Right lobe of liver (tissue), 4 donors: ENCODE results near the gene CLINT1.

Experiments
- POLR2A ChIP-seq: fragments of 450-650 bp; IDR thresholded peaks from one replicate; pipeline ENCODE4 v1.6.1; 2017; ENCODE audit warnings: antibody characterized with exemption, mild to moderate bottlenecking
- TF ChIP-seq, protein P1 (sequence below), 4 donors: fragments of 200-600 bp in 3 of 4; fragments of 450-650 bp in 1 of 4; IDR thresholded peaks; one replicate each; pipeline versions ENCODE4 v1.5.1 to v1.8.0; 2016 to 2022; ENCODE audit warnings: antibody characterized with exemption in 4 of 4, mild to moderate bottlenecking in 2 of 4
- donor health status: DM: no; HTN: no; CAD: no.
- donor health status: DM: no; HTN: no; CAD: no.
- donor health status: DM: no; HTN: yes; CAD: no.

DNA sequence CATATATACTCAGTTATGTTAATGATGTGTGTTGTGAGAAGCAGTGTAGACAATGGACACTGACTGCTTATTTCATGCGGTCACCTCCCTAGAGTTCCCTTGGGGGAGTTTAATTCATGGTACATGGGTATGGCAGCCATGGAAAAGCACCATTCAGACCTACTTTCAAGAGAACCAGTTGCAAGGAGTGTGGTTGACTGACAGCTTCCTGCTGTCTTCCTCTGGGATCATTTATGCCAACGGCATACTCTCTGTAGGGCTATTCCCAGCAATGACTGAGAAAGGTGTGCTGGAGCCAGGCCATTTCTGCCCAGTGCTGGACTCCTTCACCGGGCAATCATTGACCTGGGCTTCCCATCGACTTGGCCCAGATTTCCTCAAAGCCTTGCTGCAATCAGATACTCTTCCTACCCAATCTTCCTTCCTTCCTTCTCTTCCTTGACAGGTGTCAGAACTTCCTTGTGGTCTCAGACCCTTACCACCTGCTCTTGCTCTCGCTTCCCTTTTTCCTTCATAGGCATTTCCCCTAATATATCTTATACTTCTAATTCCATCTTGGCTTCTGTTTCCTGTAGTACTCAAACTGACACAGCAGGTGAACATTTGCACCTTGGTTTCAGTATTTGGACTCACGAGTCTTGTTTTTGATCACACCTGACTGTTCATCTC is 3.4 kb upstream of the CLINT1 start:
- TF ChIP-seq, protein P1, sequence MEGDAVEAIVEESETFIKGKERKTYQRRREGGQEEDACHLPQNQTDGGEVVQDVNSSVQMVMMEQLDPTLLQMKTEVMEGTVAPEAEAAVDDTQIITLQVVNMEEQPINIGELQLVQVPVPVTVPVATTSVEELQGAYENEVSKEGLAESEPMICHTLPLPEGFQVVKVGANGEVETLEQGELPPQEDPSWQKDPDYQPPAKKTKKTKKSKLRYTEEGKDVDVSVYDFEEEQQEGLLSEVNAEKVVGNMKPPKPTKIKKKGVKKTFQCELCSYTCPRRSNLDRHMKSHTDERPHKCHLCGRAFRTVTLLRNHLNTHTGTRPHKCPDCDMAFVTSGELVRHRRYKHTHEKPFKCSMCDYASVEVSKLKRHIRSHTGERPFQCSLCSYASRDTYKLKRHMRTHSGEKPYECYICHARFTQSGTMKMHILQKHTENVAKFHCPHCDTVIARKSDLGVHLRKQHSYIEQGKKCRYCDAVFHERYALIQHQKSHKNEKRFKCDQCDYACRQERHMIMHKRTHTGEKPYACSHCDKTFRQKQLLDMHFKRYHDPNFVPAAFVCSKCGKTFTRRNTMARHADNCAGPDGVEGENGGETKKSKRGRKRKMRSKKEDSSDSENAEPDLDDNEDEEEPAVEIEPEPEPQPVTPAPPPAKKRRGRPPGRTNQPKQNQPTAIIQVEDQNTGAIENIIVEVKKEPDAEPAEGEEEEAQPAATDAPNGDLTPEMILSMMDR (IDR thresholded peaks at IDR 0.05), result no peak
- no peak for TF ChIP-seq POLR2A
